Lower leg skin (tissue), 4 donors: Measurements from ENCODE around the gene SLC5A3. TPM values are rescaled to one million over a fixed set of nuclear protein-coding genes. Genes with fewer than 3 reads are reported as not detected.
A peak's percentile ranks its signal among the peaks of the same experiment; 100 is the strongest.

Source experiments
- DNase-seq, 2 donors: peaks; one replicate each; pipeline ENCODE4 v3.0.0-alpha.2; 2019; ENCODE audit warnings: low spot score in 2 of 2
- H3K4me3 ChIP-seq: fragments of 200-600 bp; sonication (generic); 2 replicates; pipeline ENCODE4 v1.5.1; 2017; ENCODE audit warnings: mild to moderate bottlenecking, low read depth; ENCODE audit not compliant: poor library complexity, severe bottlenecking
- CTCF ChIP-seq, 3 donors: fragments of 450-650 bp; IDR thresholded peaks; one replicate each; pipeline ENCODE4 v1.5.1; 2016; ENCODE audit warnings: antibody characterized with exemption in 3 of 3, mild to moderate bottlenecking in 3 of 3, moderate library complexity in 2 of 3
- POLR2A ChIP-seq, 2 donors: fragments of 450-650 bp; IDR thresholded peaks; one replicate each; pipeline ENCODE4 v1.6.1; 2016 to 2017; ENCODE audit warnings: antibody characterized with exemption in 2 of 2, mild to moderate bottlenecking in 1 of 2, moderate library complexity in 1 of 2
- WGBS, 2 donors: methylation state at CpG; one replicate each; pipeline ENCODE4 v1.1.5; 2018; 5-methylcytosine and 5-hydroxymethylcytosine counted together
- intact Hi-C: fragments of 100-400 bp; cut with DNase I; formaldehyde crosslinking; loops from one replicate; pipeline ENCODE4 v1.15.0; 2023; ENCODE audit warnings: low total_unique reads
- total RNA-seq, 4 donors: library from RNA; depleted of rRNA; stranded (reverse); fragments of >200 nt; gene quantifications; one replicate each; pipeline ENCODE4 v1.1.0, GENCODE V29; 2016

The SLC5A3 gene
- total RNA-seq, 4 donors from 2014 or later = 12.8 to 33.3 (median 28.6) TPM

DNA sequence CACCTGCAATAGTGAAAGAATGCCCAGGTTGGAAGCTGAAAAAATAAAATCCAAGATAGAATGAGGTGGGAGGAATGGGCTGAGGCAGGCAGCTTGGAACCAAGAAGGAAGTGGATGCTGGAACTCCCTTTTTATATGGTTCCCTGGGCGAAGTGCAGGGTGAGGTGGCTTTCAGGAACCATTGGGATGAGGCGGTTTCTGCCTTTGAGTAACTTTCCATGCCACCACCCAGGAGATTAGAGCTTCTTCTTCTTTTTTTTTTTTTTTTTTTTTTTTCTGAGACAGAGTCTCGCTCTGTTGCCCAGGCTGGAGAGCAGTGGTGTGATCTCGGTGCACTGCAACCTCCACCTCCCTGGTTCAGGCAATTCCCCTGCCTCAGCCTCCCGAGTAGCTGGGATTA, 17.8 kb upstream of the SLC5A3 start:
- no peak overlapping the region for H3K4me3 ChIP-seq
- TF ChIP-seq CTCF (IDR thresholded peaks at IDR 0.05) = no peak
- no peak for TF ChIP-seq POLR2A (IDR thresholded peaks at IDR 0.05)
- WGBS, 2 donors = 83 to 92% methylated on average over 5 of the region's 5 CpGs
- no peak for DNase-seq
- intact Hi-C loops = no loop called here

GRCh38 chr21:34061983-34062382, 11.4 kb upstream of the SLC5A3 start:
- no peak overlapping the region for H3K4me3 ChIP-seq
- DNase-seq = no peak
- TF ChIP-seq POLR2A (IDR thresholded peaks at IDR 0.05) (no peak), CTCF (IDR thresholded peaks at IDR 0.05) (no peak)
- 81 to 92% methylated on average over 3 of the region's 3 CpGs for WGBS, 2 donors
- intact Hi-C loops = no loop called here

- DNase-seq = no peak
- WGBS, 2 donors = 65 to 68% methylated on average over 3 of the region's 3 CpGs
- intact Hi-C loops = no loop called here
- TF ChIP-seq POLR2A (IDR thresholded peaks at IDR 0.05) (no peak), CTCF (IDR thresholded peaks at IDR 0.05) (no peak)
- no peak overlapping the region for H3K4me3 ChIP-seq
Measured at GRCh38 chr21:34065027-34065426, 8.4 kb upstream of the SLC5A3 start.

- 81% methylated on average over 9 of the region's 9 CpGs for WGBS, 2 donors
- no peak for TF ChIP-seq POLR2A (IDR thresholded peaks at IDR 0.05)
- no peak for TF ChIP-seq CTCF (IDR thresholded peaks at IDR 0.05)
- intact Hi-C loops = no loop called here
- DNase-seq = no peak
- no peak overlapping the region for H3K4me3 ChIP-seq
Measured at GRCh38 chr21:34071683-34072082, 1.7 kb upstream of the SLC5A3 start.

DNA sequence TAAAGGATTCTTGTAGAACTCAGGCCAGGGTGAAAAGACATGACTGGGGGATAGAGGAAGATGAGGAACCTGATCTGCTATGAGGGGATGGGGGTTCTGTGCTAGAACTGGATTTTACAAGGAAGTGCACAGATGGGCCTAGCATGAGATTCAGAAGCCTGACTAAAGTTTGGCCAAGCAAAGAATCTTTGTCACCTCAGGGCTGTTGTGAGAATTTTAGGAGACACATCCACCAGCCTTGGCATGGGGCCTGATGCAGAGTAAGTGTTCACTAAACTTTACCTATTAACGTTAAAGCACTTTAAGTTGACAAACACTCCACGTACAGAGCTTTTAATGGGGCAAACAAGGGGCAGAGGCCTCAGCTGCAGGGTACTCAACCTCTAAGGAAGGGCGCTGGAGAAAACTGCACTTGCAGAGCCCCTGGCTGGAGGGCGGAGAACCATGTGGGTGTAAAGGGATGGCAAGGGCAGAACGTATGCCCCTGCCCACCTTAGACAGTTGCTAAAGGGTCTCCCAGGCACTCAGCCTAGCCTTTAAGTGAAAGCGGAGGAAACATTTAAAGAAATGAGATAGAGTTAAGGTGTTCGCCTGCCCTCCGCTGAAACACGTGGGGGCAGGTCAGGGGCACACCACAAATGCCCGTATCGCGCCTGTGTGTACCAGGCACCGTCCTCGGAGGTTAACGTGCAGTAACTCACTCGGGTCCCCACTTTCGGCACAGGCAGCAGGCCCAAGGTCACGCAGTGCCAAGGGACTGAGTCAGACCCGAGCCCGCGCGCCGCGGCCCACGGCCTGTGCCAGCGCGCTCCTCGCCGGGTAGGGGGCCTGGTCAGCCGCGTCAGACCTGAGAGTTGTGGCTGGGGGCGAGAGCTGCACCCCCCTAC, 990 bp upstream of the SLC5A3 start:
- intact Hi-C loops = no loop called here

More for the DNA sequence above, 990 bp upstream of the SLC5A3 start:
- 46 to 47% methylated on average over 16 to 25 of the region's 32 CpGs for WGBS, 2 donors
- peak overlapping the region; percentile 50 for H3K4me3 ChIP-seq
- peak in 1 of 2 donors; percentile 90 for DNase-seq
- TF ChIP-seq POLR2A (IDR thresholded peaks at IDR 0.05) (no peak), CTCF (IDR thresholded peaks at IDR 0.05) (no peak)
